C4-2B (cell line): ENCODE data around the gene RHBDL1.

Experiments
- H3K27ac ChIP-seq: fragments of 450-650 bp; 2 replicates; pipeline ENCODE4 v1.5.1; 2017
- CTCF ChIP-seq: fragments of 450-650 bp; conservative IDR thresholded peaks from 2 replicates; pipeline ENCODE4 v1.5.1; 2017; ENCODE audit warnings: mild to moderate bottlenecking
- ZFX ChIP-seq: fragments of 450-650 bp; IDR thresholded peaks from 2 replicates; pipeline ENCODE4 v1.6.1; 2017

RHBDL1 gene

GRCh38 chr16:660459-661183 is 14.8 kb upstream of the RHBDL1 start:
- H3K27ac ChIP-seq, result peak overlapping the region; percentile 90
- TF ChIP-seq ZFX (no peak), CTCF (peak; percentile 84)

GRCh38 chr16:661184-661821 is 14.2 kb upstream of the RHBDL1 start:
- TF ChIP-seq CTCF (no peak; the same call in 1 of the 2 replicates), ZFX (no peak)
- peak overlapping the region; percentile 90 for H3K27ac ChIP-seq

- H3K27ac ChIP-seq, result peak overlapping the region; percentile 90
- no peak for TF ChIP-seq ZFX
- no peak for TF ChIP-seq CTCF
Measured at GRCh38 chr16:662095-662494, 13.4 kb upstream of the RHBDL1 start.

GRCh38 chr16:662597-662996 is 12.9 kb upstream of the RHBDL1 start:
- H3K27ac ChIP-seq, result no peak overlapping the region; the same call in 1 of the 2 replicates
- TF ChIP-seq ZFX (no peak), CTCF (no peak)

DNA sequence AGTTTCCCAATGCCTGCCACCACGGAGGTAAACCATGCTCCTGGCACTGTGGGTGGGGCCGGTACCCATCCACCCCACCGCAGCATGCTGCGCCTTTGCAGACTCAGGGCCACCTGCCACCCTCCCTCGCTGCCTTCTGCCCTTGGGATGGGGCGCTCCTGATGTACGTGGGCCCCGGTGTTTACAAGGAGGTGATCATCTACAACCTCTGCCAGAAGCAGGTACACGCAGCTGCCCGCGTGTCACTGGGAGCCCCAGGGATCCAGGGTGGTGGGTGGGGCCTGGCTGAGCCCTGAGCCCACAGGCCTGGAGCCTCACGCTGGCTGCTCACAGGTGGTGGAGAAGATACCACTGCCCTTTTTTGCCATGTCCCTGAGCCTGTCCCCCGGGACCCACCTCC is 8.9 kb upstream of the RHBDL1 start:
- H3K27ac ChIP-seq, result no peak overlapping the region; the same call in 1 of the 2 replicates
- TF ChIP-seq CTCF, result no peak
- TF ChIP-seq ZFX, result no peak

DNA sequence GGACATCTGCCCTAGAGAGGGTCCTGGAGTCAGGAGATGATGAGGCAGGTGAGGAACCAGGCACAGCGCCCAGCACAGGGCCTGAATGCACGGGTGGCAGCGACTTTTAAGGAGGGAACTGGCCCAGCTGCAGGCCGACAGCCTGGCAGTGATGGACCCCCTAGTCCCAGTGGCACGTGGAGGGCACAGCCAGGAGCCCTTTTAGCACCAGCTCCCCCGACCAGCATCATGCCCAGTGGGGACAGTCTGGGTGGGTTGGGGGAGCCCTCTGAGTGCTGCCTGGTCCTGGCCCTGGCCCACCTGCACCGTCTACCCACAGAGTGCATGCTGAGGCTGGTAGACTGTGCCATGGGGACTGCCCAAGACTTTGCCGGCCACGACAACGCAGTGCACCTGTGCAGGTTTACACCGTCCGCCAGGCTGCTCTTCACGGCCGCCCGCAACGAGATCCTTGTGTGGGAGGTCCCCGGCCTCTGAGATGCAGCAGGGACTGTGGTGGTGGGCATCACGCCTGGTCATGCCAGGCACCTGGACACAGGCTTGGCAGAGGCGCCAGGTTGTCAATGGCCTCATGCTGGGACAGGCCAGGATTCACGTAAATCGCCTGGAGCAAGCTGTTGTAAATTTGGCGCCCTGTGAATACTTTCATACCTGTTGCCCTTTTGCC is 8.2 kb upstream of the RHBDL1 start:
- TF ChIP-seq ZFX, result no peak
- 0 out of 2 replicates have a peak, but pooled peaks have one; percentile 64 for TF ChIP-seq CTCF
- H3K27ac ChIP-seq, result peak overlapping the region; percentile 100
